A549 (cell line): ENCODE measurements around the gene C8G. TPM values are rescaled to one million over a fixed set of nuclear protein-coding genes. Genes with fewer than 3 reads are reported as not detected.

Experiments
- ATAC-seq, 2 experiments: fragments of 200-7000 bp in 1 of 2; fragments of >200 bp in 1 of 2; cut with Nextera tagmentation in 1 of 2; cut with Tn5 transposase in 1 of 2; 3 replicates each; pipeline versions ENCODE4 v1.8.0 to v1.9.1; 2018 to 2020; ENCODE audit warnings: mild to moderate bottlenecking in 1 of 2, moderate library complexity in 1 of 2
- CTCF ChIA-PET: fragments of 300-600 bp; sonication (Branson Sonifier 250); formaldehyde crosslinking; extraction: SDS; loops from one replicate; lab custom pipeline; 2021; ENCODE audit warnings: antibody characterized with exemption, inconsistent platforms; lab: Yijun Ruan, JAX
- POLR2A ChIA-PET: fragments of 350-600 bp; formaldehyde crosslinking; extraction: SDS; loops from one replicate; lab custom pipeline; 2021; ENCODE audit warnings: antibody characterized with exemption, inconsistent platforms; lab: Yijun Ruan, JAX
- DNase-seq, 2 experiments: peaks; one replicate each; pipeline versions ENCODE4 v3.0.0 to v3.0.0-alpha.2; 2011 to 2016; ENCODE audit warnings: low read depth in 1 of 2, low spot score in 1 of 2
- FAIRE-seq: peaks from 2 replicates; lab custom pipeline; 2011; peaks lifted over from hg19 to GRCh38; lab: Jason Lieb, UNC
- H3K27ac ChIP-seq, 2 experiments: fragments of >200 bp; sonication (Bioruptor Twin); formaldehyde crosslinking; 3 replicates each; pipeline ENCODE4 v1.5.1; 2016 to 2017
- H3K4me1 ChIP-seq: fragments of >200 bp; sonication (Bioruptor Twin); formaldehyde crosslinking; 3 replicates; pipeline ENCODE4 v1.6.1; 2016
- H3K4me2 ChIP-seq: fragments of >200 bp; sonication (Bioruptor Twin); formaldehyde crosslinking; 3 replicates; pipeline ENCODE4 v1.6.1; 2016
- H3K4me3 ChIP-seq: fragments of >200 bp; sonication (Bioruptor Twin); formaldehyde crosslinking; 3 replicates; pipeline ENCODE4 v1.5.1; 2016
- H3K9me3 ChIP-seq: fragments of >200 bp; sonication (Bioruptor Twin); formaldehyde crosslinking; 3 replicates; pipeline ENCODE4 v1.6.1; 2016
- CHD4 ChIP-seq: fragments of 200-600 bp; sonication (generic); IDR thresholded peaks from 2 replicates; pipeline ENCODE4 v1.6.1; 2016; ENCODE audit warnings: antibody characterized with exemption, mild to moderate bottlenecking, borderline replicate concordance
- EHF ChIP-seq: fragments of 250-450 bp; sonication (Bioruptor Pico); IDR thresholded peaks from 2 replicates; pipeline ENCODE4 v1.5.0; 2020; ENCODE audit warnings: mild to moderate bottlenecking
- JUN ChIP-seq, 2 experiments: fragments of >200 bp; sonication (Bioruptor Twin); formaldehyde crosslinking; IDR thresholded peaks; 2 replicates in 1 of 2; 3 replicates in 1 of 2; pipeline ENCODE4 v1.6.1; 2016 to 2017
- MAFK ChIP-seq: fragments of 450-650 bp; IDR thresholded peaks from 2 replicates; pipeline ENCODE4 v1.6.1; 2014; ENCODE audit not compliant: partially characterized antibody
- MYC ChIP-seq: IDR thresholded peaks from 2 replicates; pipeline ENCODE4 v1.6.1; 2012; ENCODE audit warnings: mild to moderate bottlenecking, inconsistent platforms, low read length, improper control_type of control experiment, borderline replicate concordance
- POLR2A ChIP-seq: IDR thresholded peaks from 2 replicates; pipeline ENCODE4 v1.6.1; 2012; ENCODE audit warnings: mild to moderate bottlenecking, low read length
- RAD21 ChIP-seq, 2 experiments: fragments of >200 bp in 1 of 2; sonication (Bioruptor Twin) in 1 of 2; formaldehyde crosslinking in 1 of 2; IDR thresholded peaks in 1 of 2; conservative IDR thresholded peaks in 1 of 2; 2 replicates in 1 of 2; 3 replicates in 1 of 2; pipeline ENCODE4 v1.6.1; 2012 to 2018; ENCODE audit warnings: inconsistent platforms in 1 of 2
- RARB ChIP-seq: fragments of 250-450 bp; sonication (Bioruptor Pico); IDR thresholded peaks from 2 replicates; pipeline ENCODE4 v1.8.0; 2021; ENCODE audit warnings: mild to moderate bottlenecking, moderate library complexity
- RNF2 ChIP-seq: fragments of 200-600 bp; sonication (generic); IDR thresholded peaks from 2 replicates; pipeline ENCODE4 v1.6.1; 2016; ENCODE audit warnings: low read depth, mild to moderate bottlenecking, antibody characterized with exemption, moderate library complexity, borderline replicate concordance
- SMC3 ChIP-seq: fragments of >200 bp; sonication (Bioruptor Twin); formaldehyde crosslinking; IDR thresholded peaks from 3 replicates; pipeline ENCODE4 v1.6.1; 2018; ENCODE audit warnings: inconsistent platforms
- SREBF2 ChIP-seq: fragments of 450-650 bp; IDR thresholded peaks from 2 replicates; pipeline ENCODE4 v1.6.1; 2014; ENCODE audit warnings: mild to moderate bottlenecking, moderate library complexity
- TFCP2L1 ChIP-seq: fragments of 250-450 bp; sonication (Bioruptor Pico); IDR thresholded peaks from 2 replicates; pipeline ENCODE4 v1.5.0; 2021; ENCODE audit warnings: mild to moderate bottlenecking
- TP53 ChIP-seq: fragments of 250-450 bp; sonication (Bioruptor Pico); IDR thresholded peaks from 2 replicates; pipeline ENCODE4 v1.5.0; 2021; ENCODE audit warnings: mild to moderate bottlenecking, moderate library complexity
- ZC3H11A ChIP-seq: fragments of 450-650 bp; IDR thresholded peaks from 2 replicates; pipeline ENCODE4 v1.6.1; 2014; ENCODE audit warnings: antibody characterized with exemption, mild to moderate bottlenecking
- ZFP36 ChIP-seq: fragments of 450-650 bp; IDR thresholded peaks from 2 replicates; pipeline ENCODE4 v1.6.1; 2014; ENCODE audit warnings: borderline replicate concordance; ENCODE audit not compliant: partially characterized antibody
- ZSCAN20 ChIP-seq: fragments of 250-450 bp; sonication (Bioruptor Pico); IDR thresholded peaks from 2 replicates; pipeline ENCODE4 v1.8.0; 2022; ENCODE audit warnings: mild to moderate bottlenecking, moderate library complexity
- WGBS: methylation state at CpG from one replicate; pipeline ENCODE4 v1.1.6; 2017; ENCODE audit errors: missing lambda C conversion rate; 5-methylcytosine and 5-hydroxymethylcytosine counted together
- polyA minus RNA-seq: library from RNA; depleted of rRNA, polyadenylated mRNA; stranded (reverse); fragments of >200 nt; gene quantifications from 2 replicates; pipeline ENCODE4 v1.2.3, GENCODE V29; 2011; rRNA and poly(A)+ RNA removed
- polyA plus RNA-seq, 4 experiments: library from polyadenylated mRNA; depleted of rRNA in 3 of 4; stranded (reverse); fragments of >200 nt; fragmentation: RNase III in 1 of 4; extraction: RNeasy Plus Mini Kit Qiagen cat#74134 plus additional on column Dnase treatment in 1 of 4; gene quantifications; 2 replicates in 3 of 4; 3 replicates in 1 of 4; pipeline ENCODE4 v1.2.3, GENCODE V29; 2011 to 2017
- TF ChIP-seq, protein P1 (sequence below): IDR thresholded peaks from 2 replicates; pipeline ENCODE4 v1.6.1; 2012; ENCODE audit warnings: low read depth, borderline replicate concordance
- TF ChIP-seq, protein P2 (sequence below): IDR thresholded peaks from 2 replicates; pipeline ENCODE4 v1.6.1; 2012
- TF ChIP-seq, protein P3 (sequence below): fragments of >200 bp; sonication (Bioruptor Twin); formaldehyde crosslinking; IDR thresholded peaks from 3 replicates; pipeline ENCODE4 v1.6.1; 2016
- TF ChIP-seq, protein P4 (sequence below): fragments of >200 bp; sonication (Bioruptor Twin); formaldehyde crosslinking; IDR thresholded peaks from 3 replicates; pipeline ENCODE4 v1.5.1; 2016
- TF ChIP-seq, protein P5 (sequence below): fragments of >200 bp; sonication (Bioruptor Twin); formaldehyde crosslinking; IDR thresholded peaks from 2 replicates; pipeline ENCODE4 v1.6.1; 2016
- TF ChIP-seq, protein P6 (sequence below): IDR thresholded peaks from 2 replicates; pipeline ENCODE4 v1.6.1; 2012
- TF ChIP-seq, protein P7 (sequence below): fragments of 450-650 bp; IDR thresholded peaks from 2 replicates; pipeline ENCODE4 v1.6.1; 2014; ENCODE audit warnings: antibody characterized with exemption

Gene C8G
- polyA plus RNA-seq (2011; rRNA removed) (0.41 and 0.45 TPM in 2 replicates), polyA plus RNA-seq (2017; fragmentation: RNase III; extraction: RNeasy Plus Mini Kit Qiagen cat#74134 plus additional on column Dnase treatment) (1.1 to 1.3 TPM (median 1.1 TPM) in 3 replicates), polyA minus RNA-seq (not detected in 2 replicates)
- polyA plus RNA-seq (2012; cell fraction: cytosol; rRNA removed) = 1.2 TPM in 2 replicates
- polyA plus RNA-seq (2012; cell fraction: nucleus; rRNA removed) = 3.6 and 7.5 TPM in 2 replicates

DNA sequence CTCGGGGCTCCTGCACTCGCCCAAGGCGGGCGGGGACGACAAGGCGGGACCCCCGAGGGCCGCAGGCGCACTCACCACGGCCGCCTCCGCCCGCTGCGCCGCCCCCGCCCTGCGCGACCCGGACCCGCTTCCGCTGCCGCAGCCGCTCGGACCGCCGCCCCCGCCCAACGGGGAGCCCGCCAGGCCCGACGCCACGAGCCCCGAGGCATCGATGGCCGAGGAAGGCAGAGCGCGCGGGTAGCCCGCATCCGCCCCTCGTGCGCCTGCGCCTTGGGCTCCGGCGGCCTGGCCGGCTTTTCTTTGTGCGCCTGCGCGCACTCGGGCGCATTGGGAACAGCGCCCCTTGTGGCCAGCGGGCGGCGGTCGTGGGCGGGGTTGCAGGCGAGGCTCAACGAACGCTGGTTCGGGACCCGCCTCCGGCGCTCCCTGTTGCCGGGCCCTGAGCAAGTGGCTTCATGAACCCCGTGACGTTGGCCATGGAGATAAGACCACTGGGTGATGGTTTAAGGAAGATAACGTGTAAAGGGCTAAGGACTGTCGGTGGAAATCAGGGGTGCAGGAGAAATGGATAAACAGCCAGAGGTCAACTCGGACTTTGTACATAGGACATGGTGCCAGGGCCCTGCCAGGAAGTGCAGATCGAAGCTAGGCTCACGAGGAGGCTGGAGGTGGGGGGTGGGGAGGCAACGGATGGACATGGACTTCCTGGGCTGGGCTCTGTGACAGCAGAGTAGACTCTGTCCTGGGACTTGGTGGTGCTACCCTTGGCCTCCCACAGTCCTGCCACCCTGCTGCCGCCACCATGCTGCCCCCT is at the start of gene C8G, which contains the start of gene FBXW5:
C8G (plus strand) TSS at position 725 of the 814 bp plus-strand sequence; CDS start at position 803, 78 bp downstream.
FBXW5 (minus strand) TSS at position 220 of the 814 bp plus-strand sequence. CDS start 655 bp downstream, outside the sequence.
- Histone ChIP-seq H3K9me3 (no peaks in the 10 kb centered on the region), H3K4me3 (peak within 1 kb of the TSS; percentile 78), H3K4me2 (peak within 1 kb of the TSS; percentile 96), H3K27ac (peak within 1 kb of the TSS; percentile 98 to 99), H3K4me1 (peaks cover 36% of the 10 kb centered on the region)
- ChIA-PET CTCF (interaction anchor here (0.5 to 11.3 kb wide), 29 partner anchors 8 to 123 kb away, joined by 3 to 282 read pairs (median 4); partner anchors contain the start of genes ABCA2, AJM1, FUT7 and NPDC1), POLR2A (interaction anchor here (1.7 kb wide), 1 partner anchor 43 kb away, joined by 10 read pairs; no protein-coding TSS in a partner anchor)
- FAIRE-seq (no peak), ATAC-seq (peak; percentile 34 to 47), DNase-seq (peak; percentile 89 to 91)
- TF ChIP-seq SREBF2 (no peak), MAFK (no peak), SMC3 (no peak; the same call in 1 of the 3 replicates), MYC (0 out of 2 replicates have a peak, but pooled peaks have one; percentile 45), RAD21 (conservative IDR thresholded peaks at IDR 0.05 in 1 of 2, IDR thresholded peaks at IDR 0.05 in 1 of 2) (peak; percentile 21 to 40; a peak in 3 of 5 replicates), POLR2A (peak; percentile 60), CHD4 (peak; percentile 79; the same call in 1 of the 2 replicates), ZSCAN20 (CRISPR knock-in tag) (0 out of 2 replicates have a peak, but pooled peaks have one; percentile 11), ZFP36 (peak; percentile 1), JUN (IDR thresholded peaks at IDR 0.05) (peak; percentile 44 to 80; a peak in 3 of 5 replicates)
- TF ChIP-seq, protein P1, sequence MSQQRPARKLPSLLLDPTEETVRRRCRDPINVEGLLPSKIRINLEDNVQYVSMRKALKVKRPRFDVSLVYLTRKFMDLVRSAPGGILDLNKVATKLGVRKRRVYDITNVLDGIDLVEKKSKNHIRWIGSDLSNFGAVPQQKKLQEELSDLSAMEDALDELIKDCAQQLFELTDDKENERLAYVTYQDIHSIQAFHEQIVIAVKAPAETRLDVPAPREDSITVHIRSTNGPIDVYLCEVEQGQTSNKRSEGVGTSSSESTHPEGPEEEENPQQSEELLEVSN = peak; percentile 43; the same call in 1 of the 2 replicates
- TF ChIP-seq, protein P2, sequence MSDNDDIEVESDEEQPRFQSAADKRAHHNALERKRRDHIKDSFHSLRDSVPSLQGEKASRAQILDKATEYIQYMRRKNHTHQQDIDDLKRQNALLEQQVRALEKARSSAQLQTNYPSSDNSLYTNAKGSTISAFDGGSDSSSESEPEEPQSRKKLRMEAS = peak; percentile 83
- TF ChIP-seq, protein P3, sequence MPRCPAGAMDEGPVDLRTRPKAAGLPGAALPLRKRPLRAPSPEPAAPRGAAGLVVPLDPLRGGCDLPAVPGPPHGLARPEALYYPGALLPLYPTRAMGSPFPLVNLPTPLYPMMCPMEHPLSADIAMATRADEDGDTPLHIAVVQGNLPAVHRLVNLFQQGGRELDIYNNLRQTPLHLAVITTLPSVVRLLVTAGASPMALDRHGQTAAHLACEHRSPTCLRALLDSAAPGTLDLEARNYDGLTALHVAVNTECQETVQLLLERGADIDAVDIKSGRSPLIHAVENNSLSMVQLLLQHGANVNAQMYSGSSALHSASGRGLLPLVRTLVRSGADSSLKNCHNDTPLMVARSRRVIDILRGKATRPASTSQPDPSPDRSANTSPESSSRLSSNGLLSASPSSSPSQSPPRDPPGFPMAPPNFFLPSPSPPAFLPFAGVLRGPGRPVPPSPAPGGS = peak; percentile 69; the same call in 2 of the 3 replicates
- TF ChIP-seq, protein P4, sequence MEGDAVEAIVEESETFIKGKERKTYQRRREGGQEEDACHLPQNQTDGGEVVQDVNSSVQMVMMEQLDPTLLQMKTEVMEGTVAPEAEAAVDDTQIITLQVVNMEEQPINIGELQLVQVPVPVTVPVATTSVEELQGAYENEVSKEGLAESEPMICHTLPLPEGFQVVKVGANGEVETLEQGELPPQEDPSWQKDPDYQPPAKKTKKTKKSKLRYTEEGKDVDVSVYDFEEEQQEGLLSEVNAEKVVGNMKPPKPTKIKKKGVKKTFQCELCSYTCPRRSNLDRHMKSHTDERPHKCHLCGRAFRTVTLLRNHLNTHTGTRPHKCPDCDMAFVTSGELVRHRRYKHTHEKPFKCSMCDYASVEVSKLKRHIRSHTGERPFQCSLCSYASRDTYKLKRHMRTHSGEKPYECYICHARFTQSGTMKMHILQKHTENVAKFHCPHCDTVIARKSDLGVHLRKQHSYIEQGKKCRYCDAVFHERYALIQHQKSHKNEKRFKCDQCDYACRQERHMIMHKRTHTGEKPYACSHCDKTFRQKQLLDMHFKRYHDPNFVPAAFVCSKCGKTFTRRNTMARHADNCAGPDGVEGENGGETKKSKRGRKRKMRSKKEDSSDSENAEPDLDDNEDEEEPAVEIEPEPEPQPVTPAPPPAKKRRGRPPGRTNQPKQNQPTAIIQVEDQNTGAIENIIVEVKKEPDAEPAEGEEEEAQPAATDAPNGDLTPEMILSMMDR = peak; percentile 94
- WGBS = 7% methylated on average over 29 of the region's 74 CpGs

DNA sequence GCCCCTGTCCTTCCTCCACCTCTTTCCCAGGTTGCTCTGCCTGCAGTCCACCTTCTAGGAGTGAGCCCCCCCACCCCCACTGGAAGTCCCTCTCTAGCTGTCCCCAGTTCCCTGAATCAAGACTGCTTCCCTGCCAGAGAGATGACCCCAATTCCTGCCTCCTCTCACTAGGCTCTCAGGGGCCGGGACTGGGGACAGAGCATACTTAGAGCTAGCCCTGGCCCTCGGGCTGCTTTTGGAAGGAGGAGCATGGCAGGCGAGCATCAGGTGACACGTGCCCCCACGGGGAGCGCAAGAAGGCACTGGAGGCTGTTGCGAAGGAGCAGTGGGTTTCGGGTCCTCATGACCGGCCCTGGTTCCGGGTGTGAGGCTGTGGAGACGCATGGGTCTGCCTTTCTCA is 49.0 kb upstream of the C8G start:
- 92% methylated on average over 11 of the region's 11 CpGs for WGBS
- H3K4me3 ChIP-seq = no peak overlapping the region
- H3K27ac ChIP-seq = peak overlapping the region in 1 of 2 experiments; percentile 96; a peak in 3 of 6 replicates
- peaks cover 49% of the 10 kb centered on the region for H3K4me1 ChIP-seq
- FAIRE-seq = no peak
- ChIA-PET POLR2A (no interaction called here), CTCF (interaction anchor here (1.0 to 10.7 kb wide), 8 partner anchors 9 to 139 kb away, joined by 3 to 139 read pairs (median 4); partner anchors contain the start of genes AJM1 and TRAF2)
- H3K9me3 ChIP-seq = no peaks in the 10 kb centered on the region
- TF ChIP-seq TP53 (CRISPR knock-in tag) (no peak), ZC3H11A (no peak), EHF (CRISPR knock-in tag) (no peak), ZFP36 (no peak), RAD21 (conservative IDR thresholded peaks at IDR 0.05 in 1 of 2, IDR thresholded peaks at IDR 0.05 in 1 of 2) (no peak), TFCP2L1 (no peak), JUN (IDR thresholded peaks at IDR 0.05) (no peak), RARB (no peak), RNF2 (no peak)
- TF ChIP-seq, protein P5, sequence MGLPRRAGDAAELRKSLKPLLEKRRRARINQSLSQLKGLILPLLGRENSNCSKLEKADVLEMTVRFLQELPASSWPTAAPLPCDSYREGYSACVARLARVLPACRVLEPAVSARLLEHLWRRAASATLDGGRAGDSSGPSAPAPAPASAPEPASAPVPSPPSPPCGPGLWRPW = no peak
- TF ChIP-seq, protein P6, sequence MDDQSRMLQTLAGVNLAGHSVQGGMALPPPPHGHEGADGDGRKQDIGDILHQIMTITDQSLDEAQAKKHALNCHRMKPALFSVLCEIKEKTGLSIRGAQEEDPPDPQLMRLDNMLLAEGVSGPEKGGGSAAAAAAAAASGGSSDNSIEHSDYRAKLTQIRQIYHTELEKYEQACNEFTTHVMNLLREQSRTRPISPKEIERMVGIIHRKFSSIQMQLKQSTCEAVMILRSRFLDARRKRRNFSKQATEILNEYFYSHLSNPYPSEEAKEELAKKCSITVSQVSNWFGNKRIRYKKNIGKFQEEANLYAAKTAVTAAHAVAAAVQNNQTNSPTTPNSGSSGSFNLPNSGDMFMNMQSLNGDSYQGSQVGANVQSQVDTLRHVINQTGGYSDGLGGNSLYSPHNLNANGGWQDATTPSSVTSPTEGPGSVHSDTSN = no peak
- TF ChIP-seq, protein P7, sequence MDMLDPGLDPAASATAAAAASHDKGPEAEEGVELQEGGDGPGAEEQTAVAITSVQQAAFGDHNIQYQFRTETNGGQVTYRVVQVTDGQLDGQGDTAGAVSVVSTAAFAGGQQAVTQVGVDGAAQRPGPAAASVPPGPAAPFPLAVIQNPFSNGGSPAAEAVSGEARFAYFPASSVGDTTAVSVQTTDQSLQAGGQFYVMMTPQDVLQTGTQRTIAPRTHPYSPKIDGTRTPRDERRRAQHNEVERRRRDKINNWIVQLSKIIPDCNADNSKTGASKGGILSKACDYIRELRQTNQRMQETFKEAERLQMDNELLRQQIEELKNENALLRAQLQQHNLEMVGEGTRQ = no peak
- DNase-seq = no peak
- H3K4me2 ChIP-seq = no peak overlapping the region
- no peak for ATAC-seq
